Measurements from ENCODE around the gene GNS. TPM values are rescaled to one million over a fixed set of nuclear protein-coding genes. Genes with fewer than 3 reads are reported as not detected.

GNS gene
- total RNA-seq, 1 donor from 2014 or later, result 188 TPM

- H3K27ac ChIP-seq, result no peak overlapping the region
- H3K36me3 ChIP-seq, result peaks cover 82% of the 10 kb centered on the region
- no peaks in the 10 kb centered on the region for H3K9me3 ChIP-seq
- peaks cover 25% of the 10 kb centered on the region for H3K4me1 ChIP-seq
- DNase-seq, result no peak
- no peaks in the 10 kb centered on the region for H3K27me3 ChIP-seq
- intact Hi-C loops (cut with DNase I), result no loop called here
- H3K4me3 ChIP-seq, result no peak overlapping the region
- peak; percentile 55 for ATAC-seq
- no peak for TF ChIP-seq CTCF (IDR thresholded peaks at IDR 0.05)
Measured at GRCh38 chr12:64746663-64747062, 12.5 kb downstream of the GNS start.

DNA sequence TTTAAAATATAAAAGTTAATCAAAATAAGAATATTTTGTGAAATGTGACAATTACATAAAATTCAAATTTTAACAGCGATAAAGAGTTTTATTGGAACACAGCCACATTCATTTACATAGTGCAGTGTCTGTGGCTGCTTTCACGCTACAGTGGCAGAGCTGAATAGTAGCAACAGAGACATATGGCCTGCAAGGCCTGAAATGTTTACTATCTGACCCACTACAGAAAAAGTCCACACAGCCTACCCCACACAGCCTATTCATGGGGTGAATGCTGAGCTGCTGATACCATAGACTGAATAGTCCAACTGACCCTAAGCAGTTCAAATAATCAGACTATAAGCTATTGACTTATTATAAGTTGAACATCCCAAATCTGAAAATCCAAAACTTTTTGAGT lies 13.2 kb downstream of the GNS start:
- no peak for DNase-seq
- Histone ChIP-seq H3K9me3 (no peaks in the 10 kb centered on the region), H3K36me3 (peaks cover 82% of the 10 kb centered on the region), H3K4me1 (peaks cover 25% of the 10 kb centered on the region), H3K4me3 (no peak overlapping the region), H3K27ac (no peak overlapping the region), H3K27me3 (no peaks in the 10 kb centered on the region)
- intact Hi-C loops (cut with DNase I), result no loop called here
- no peak for TF ChIP-seq CTCF (IDR thresholded peaks at IDR 0.05)
- no peak for ATAC-seq

DNA sequence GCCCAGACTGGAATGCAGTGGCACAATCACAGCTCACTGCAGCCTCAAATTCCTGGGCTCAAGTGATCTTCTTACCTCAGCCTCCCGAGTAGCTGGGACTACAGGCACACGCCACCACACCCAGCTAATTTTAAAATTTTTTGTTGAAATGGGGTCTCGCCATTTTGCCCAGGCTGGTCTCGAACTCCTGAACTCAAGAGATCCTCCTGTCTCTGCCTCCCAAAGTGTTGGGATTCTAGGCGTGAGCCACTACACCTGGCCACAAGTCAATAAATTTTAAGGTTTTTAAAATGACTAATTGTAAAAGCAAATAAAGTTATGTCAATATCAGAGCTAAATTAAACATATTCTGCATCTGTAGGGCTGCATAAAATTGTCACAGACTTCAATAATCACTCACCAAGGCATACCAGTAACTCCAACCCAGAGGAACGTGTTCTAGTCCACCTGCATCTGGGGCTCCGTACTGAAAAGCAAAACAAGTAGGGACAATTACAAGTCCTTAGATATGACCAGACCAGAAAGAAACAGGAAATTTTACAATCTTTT lies 13.9 kb downstream of the GNS start:
- no peak for TF ChIP-seq CTCF (IDR thresholded peaks at IDR 0.05)
- ATAC-seq (no peak), DNase-seq (no peak)
- no peaks in the 10 kb centered on the region for H3K9me3 ChIP-seq
- peaks cover 25% of the 10 kb centered on the region for H3K4me1 ChIP-seq
- peaks cover 80% of the 10 kb centered on the region for H3K36me3 ChIP-seq
- peak overlapping the region; percentile 4 for H3K27ac ChIP-seq
- no peak overlapping the region for H3K4me3 ChIP-seq
- intact Hi-C loops (cut with DNase I), result no loop called here
- H3K27me3 ChIP-seq, result no peaks in the 10 kb centered on the region

GRCh38 chr12:64744422-64745258 lies 14.6 kb downstream of the GNS start:
- H3K27ac ChIP-seq, result peak overlapping the region; percentile 4
- peaks cover 25% of the 10 kb centered on the region for H3K4me1 ChIP-seq
- H3K36me3 ChIP-seq, result peaks cover 80% of the 10 kb centered on the region
- intact Hi-C loops (cut with DNase I), result no loop called here
- no peak for ATAC-seq
- no peak for TF ChIP-seq CTCF (IDR thresholded peaks at IDR 0.05)
- no peak for DNase-seq
- H3K9me3 ChIP-seq, result no peaks in the 10 kb centered on the region
- no peaks in the 10 kb centered on the region for H3K27me3 ChIP-seq
- no peak overlapping the region for H3K4me3 ChIP-seq

DNA sequence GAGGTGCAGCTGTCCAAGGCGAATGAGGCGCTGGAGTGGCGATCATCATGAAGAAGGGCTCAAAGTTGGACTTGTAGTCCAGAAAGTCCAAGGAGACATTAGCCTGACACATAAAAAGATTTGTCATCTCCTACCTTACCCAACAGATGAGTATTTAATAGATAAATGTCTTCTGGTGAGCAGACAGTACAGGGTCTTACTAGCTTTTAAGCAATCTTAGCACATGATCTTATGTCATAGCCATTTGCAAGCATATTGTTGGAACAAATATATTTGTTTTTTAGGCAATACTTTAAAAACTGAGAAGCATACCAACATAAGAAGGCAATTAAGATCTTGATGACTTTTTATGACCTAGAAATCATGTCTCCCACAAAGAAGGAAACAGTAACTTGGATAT lies 16.0 kb downstream of the GNS start:
- Histone ChIP-seq H3K9me3 (no peaks in the 10 kb centered on the region), H3K36me3 (peaks cover 88% of the 10 kb centered on the region), H3K4me3 (no peak overlapping the region), H3K4me1 (peaks cover 25% of the 10 kb centered on the region), H3K27ac (no peak overlapping the region), H3K27me3 (no peaks in the 10 kb centered on the region)
- intact Hi-C loops (cut with DNase I), result no loop called here
- no peak for TF ChIP-seq CTCF (IDR thresholded peaks at IDR 0.05)
- ATAC-seq (no peak), DNase-seq (no peak)

Measured in upper lobe of right lung (tissue), 1 donor.